HG03066 (cell line): ENCODE data around the gene CCDC71L.

ENCODE experiments used
- ATAC-seq: cut with Tn5 transposase; IDR thresholded peaks from one replicate; pipeline ENCODE4 v1.9.1; 2021; ENCODE audit warnings: low read depth; ENCODE audit not compliant: unreplicated experiment

Gene CCDC71L

DNA sequence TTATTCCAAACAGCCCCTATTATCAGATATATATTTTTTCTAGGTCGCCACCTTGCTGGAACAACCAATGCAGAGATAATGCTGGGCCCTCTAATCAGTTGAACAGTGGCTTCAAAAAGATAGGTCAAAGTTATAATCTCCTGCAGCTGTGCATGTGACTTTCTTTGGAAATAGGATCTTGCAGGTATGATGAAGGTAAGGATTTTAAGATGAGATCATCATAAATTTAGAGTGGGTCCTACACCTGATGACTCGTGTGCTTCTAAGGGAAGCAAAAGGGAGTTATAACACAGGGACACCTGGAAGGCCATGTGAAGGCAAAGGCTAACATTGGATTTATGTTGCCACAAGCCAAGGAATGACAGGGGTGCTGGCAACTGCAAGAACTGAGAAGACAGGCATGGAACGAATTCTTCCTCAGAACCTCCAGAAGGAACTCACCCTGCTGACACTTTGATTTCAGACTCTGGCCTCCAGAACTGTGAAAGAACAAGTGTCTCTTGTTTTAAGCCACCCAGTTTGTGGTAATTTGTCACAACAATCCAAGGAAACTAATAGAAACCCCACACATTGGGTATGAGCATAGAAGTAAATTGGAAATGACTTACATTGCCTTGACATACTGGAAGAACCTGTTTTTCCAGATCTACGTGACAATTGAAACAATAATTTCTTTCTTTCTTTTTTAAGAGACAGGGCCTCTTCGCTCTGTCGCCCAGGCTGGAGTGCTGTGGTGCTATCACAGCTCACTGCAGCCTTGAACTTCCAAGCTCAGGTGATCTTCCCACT lies 34.4 kb downstream of the CCDC71L start:
- ATAC-seq, result no peak

DNA sequence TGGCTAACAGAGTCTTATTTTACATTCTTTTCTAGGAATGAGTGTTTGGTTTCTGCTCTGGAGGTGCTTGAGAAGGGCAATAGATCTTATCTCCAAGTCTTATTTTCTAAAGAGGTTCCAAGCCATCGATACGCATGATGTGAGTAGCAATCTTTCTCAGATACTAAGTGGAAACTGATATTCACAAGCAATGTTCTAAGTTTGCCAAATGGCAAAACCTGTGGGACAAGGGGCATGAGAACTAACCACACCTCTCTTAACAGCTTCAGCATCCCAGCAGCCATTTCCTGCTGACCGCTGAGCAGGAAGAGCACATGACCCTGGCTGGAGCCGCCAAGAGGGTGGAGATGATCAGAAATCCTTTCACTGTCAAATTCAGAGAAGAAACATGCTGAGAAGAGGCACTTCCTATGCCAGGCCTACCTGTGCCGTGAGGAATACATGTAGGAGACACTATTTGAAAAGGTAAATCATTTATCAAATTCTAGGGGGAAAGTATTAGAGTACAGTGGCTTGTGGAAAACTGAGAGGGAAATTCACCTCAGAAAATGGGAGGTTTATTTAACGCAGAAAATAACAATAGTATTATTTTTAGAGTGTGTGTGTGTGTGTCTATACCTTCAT lies 35.2 kb downstream of the CCDC71L start:
- no peak for ATAC-seq

- ATAC-seq, result no peak
These were observed 37.1 kb downstream of the CCDC71L start for GRCh38 chr7:106623853-106624252.

- no peak for ATAC-seq
These were observed 37.7 kb downstream of the CCDC71L start for GRCh38 chr7:106623315-106623660.

DNA sequence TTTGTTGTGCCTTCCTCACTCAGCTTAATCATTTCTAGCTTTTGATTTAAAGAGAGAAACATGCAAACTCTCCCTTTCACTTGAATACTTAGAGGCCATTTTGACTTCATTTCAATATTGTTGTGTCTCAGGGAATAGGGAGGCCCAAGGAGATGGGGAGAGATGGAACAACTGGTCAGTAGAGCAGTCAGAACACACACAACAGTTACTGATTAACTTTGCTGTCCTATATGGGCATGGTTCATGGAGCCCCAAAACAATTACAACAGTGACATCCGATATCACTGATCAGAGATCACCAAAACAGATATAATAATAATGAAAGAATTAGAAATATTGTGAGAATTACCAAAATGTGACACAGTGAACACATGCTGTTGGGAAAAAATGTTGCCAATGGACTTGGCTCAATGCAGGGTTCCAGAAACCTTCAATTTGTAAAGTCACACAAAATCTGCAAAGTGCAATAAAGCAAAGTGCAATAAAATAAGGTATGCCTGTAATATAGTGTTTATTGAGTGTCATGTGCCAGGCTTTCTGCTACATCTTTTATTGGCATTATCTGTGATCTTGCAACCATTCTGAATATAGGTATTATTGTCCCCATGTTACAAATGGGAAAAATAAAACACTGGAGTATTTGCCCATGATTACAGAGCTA lies 38.2 kb downstream of the CCDC71L start:
- ATAC-seq, result no peak

- no peak for ATAC-seq
These were observed 39.4 kb downstream of the CCDC71L start for GRCh38 chr7:106621393-106622132.

DNA sequence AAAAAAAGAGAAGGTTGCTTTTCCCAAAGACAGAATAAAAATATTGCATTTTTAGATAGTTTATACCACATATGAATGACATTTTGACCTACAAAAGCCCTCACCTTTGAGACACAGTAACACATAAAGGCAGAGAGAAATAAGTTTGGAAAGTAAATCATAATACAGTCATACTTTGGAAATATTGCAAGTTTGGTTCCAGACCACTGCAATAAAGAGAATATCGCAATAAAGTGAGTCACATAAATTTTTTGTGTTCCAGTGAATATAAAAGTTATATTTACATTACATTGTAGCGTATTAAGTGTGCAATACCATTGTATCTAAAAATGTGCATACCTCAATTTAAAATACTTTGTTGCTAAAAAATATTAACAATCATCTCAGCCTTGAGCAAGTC lies 40.3 kb downstream of the CCDC71L start:
- ATAC-seq, result no peak

- no peak for ATAC-seq
These were observed 40.9 kb downstream of the CCDC71L start for GRCh38 chr7:106620034-106620433.

- no peak for ATAC-seq
These were observed 41.7 kb downstream of the CCDC71L start for GRCh38 chr7:106619213-106619612.

- ATAC-seq, result no peak
These were observed 42.5 kb downstream of the CCDC71L start for GRCh38 chr7:106618480-106618879.

GRCh38 chr7:106617860-106618259 lies 43.1 kb downstream of the CCDC71L start:
- ATAC-seq, result no peak

DNA sequence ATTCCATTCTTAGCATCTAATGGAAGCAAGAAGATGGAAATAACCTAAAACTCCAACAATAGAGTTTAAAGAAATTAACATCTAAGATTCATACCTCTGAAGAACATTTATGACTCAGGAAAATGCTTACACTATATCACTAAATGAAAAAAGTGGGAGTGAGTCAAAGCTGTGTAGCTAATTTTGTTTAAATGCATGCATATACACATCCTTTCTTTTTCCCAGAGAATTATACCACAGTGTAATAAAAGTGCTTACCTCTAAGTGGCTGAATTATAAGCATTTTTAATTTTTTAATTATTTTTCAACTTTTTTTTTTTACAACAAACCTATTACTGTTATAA lies 44.3 kb downstream of the CCDC71L start:
- ATAC-seq, result no peak

DNA sequence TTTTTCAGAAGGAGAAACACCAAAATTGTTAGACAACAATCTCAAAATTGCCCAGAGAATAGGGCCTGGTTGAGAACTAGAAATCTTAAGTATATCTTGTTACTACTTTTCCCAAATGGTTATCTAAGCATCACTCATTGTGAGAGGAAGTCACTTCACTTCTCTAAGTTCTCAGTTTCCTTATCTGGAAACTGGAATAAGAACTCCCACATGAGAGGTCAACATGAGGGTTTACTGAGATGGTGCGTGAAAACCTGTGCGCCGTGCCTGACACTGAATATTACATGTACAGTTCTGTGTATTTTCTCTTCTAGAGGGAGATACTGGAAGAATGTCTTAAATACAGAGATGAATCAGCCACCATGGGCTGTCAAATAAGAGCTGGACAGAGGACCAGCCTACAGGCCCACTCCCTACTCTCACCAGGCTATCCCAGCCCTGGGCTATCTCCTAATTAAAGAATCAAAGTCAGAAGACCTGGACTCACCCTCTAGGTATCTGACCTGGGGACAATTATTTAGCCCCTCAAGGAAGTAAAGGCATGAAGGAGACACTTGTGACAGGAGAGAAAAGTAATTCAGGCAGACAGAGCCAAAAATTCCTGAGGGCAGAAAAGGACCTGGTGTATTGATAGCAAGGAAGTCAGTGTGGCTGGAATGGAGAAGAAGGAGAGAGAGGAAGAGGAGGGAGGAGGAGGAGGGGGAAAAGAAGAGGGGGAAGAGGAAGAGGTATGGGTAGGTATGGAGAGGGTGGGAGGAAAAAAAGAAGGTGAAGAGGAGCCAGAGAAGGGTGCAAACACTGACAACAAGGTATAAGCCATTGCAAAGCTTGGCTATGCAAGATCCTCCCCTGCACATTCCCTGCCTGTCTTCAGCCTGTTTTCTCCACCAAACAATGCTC lies 44.9 kb downstream of the CCDC71L start:
- ATAC-seq, result no peak

- no peak for ATAC-seq
These were observed 46.2 kb downstream of the CCDC71L start for GRCh38 chr7:106614751-106615150.

- no peak for ATAC-seq
These were observed 47.0 kb downstream of the CCDC71L start for GRCh38 chr7:106613848-106614560.

DNA sequence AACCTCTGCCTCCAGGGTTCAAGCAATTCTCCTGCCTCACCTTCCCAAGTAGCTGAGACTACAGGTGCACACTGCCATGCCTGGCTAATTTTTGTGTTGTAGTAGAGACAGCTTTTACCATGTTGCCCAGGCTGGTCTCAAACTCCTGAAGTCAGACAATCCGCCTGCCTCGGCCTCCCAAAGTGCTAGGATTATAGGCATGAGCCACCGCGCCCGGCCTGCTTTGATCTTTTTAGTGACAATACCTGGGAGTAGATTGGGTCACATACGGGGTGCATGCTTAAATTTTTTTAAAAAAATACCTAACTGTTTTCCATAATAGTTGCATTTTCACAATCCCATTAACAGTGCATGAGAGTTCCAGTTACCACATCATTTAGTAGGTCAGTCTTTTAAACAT lies 47.7 kb downstream of the CCDC71L start:
- ATAC-seq, result no peak

GRCh38 chr7:106612432-106612831 lies 48.5 kb downstream of the CCDC71L start:
- ATAC-seq, result no peak

DNA sequence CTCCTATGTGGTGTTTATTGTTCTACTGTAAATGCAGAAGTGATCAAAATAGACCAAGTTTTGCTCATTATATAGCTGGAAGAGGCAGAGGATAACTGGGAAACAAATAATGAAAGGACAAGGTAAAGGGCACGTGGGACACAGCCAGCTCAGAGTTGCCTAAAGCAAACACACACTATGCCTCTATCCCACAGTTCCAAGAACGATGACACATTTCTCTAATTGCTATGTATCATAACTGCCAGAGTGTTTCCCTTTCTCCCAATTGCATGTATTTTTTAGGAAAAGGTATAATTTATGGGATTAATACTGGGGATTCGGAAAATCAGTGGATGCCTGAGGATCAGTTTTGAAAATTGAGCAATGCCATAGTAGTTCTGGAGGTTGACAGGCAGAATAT lies 49.0 kb downstream of the CCDC71L start:
- no peak for ATAC-seq

GRCh38 chr7:106610996-106611886 lies 49.7 kb downstream of the CCDC71L start:
- no peak for ATAC-seq
